ENCODE results near the gene PISD.

Gene PISD

GRCh38 chr22:31652911-31653684 lies 8.9 kb downstream of the PISD start:
- peak; percentile 25 for DNase-seq (ENCODE audit: low spot score)

- DNase-seq (ENCODE audit: low spot score): no peak
Measured at GRCh38 chr22:31652088-31652487, 9.9 kb downstream of the PISD start.

- no peak for DNase-seq (ENCODE audit: low spot score)
Measured at GRCh38 chr22:31651664-31652063, 10.4 kb downstream of the PISD start.

GRCh38 chr22:31650391-31650790 lies 11.6 kb downstream of the PISD start:
- no peak for DNase-seq (ENCODE audit: low spot score)

GRCh38 chr22:31647523-31648320 lies 14.3 kb downstream of the PISD start:
- DNase-seq (ENCODE audit: low spot score): no peak

- no peak for DNase-seq (ENCODE audit: low spot score)
Measured at GRCh38 chr22:31647066-31647465, 14.9 kb downstream of the PISD start.

GRCh38 chr22:31646186-31647019 lies 15.6 kb downstream of the PISD start:
- no peak for DNase-seq (ENCODE audit: low spot score)

- DNase-seq (ENCODE audit: low spot score): no peak
Measured at GRCh38 chr22:31639436-31640039, 22.5 kb downstream of the PISD start.

- DNase-seq (ENCODE audit: low spot score): peak; percentile 60
Measured at GRCh38 chr22:31637891-31638618, 24.0 kb downstream of the PISD start.

GRCh38 chr22:31637447-31637890 lies 24.5 kb downstream of the PISD start:
- DNase-seq (ENCODE audit: low spot score): peak; percentile 19

GRCh38 chr22:31635638-31636306 lies 26.2 kb downstream of the PISD start:
- no peak for DNase-seq (ENCODE audit: low spot score)

GRCh38 chr22:31631436-31631835 lies 30.6 kb downstream of the PISD start:
- no peak for DNase-seq (ENCODE audit: low spot score)

- DNase-seq (ENCODE audit: low spot score): peak; percentile 60
Measured at GRCh38 chr22:31630331-31631329, 31.4 kb downstream of the PISD start.

GRCh38 chr22:31629741-31630184 lies 32.3 kb downstream of the PISD start:
- no peak for DNase-seq (ENCODE audit: low spot score)

GRCh38 chr22:31628969-31629708 lies 32.9 kb downstream of the PISD start:
- DNase-seq (ENCODE audit: low spot score): no peak

GRCh38 chr22:31628362-31628761 lies 33.7 kb downstream of the PISD start:
- no peak for DNase-seq (ENCODE audit: low spot score)

- no peak for DNase-seq (ENCODE audit: low spot score)
Measured at GRCh38 chr22:31627223-31627731, 34.7 kb downstream of the PISD start.

GRCh38 chr22:31626427-31627150 lies 35.4 kb downstream of the PISD start:
- DNase-seq (ENCODE audit: low spot score): no peak
